ENCODE results near the gene CHURC1. TPM values are rescaled to one million over a fixed set of nuclear protein-coding genes. Genes with fewer than 3 reads are reported as not detected.

The CHURC1 gene
- polyA plus RNA-seq (ENCODE audit: insufficient read length in 3 of 3) = 10 to 100 TPM; 71.0 to 76.7 (median 73.2) TPM

DNA sequence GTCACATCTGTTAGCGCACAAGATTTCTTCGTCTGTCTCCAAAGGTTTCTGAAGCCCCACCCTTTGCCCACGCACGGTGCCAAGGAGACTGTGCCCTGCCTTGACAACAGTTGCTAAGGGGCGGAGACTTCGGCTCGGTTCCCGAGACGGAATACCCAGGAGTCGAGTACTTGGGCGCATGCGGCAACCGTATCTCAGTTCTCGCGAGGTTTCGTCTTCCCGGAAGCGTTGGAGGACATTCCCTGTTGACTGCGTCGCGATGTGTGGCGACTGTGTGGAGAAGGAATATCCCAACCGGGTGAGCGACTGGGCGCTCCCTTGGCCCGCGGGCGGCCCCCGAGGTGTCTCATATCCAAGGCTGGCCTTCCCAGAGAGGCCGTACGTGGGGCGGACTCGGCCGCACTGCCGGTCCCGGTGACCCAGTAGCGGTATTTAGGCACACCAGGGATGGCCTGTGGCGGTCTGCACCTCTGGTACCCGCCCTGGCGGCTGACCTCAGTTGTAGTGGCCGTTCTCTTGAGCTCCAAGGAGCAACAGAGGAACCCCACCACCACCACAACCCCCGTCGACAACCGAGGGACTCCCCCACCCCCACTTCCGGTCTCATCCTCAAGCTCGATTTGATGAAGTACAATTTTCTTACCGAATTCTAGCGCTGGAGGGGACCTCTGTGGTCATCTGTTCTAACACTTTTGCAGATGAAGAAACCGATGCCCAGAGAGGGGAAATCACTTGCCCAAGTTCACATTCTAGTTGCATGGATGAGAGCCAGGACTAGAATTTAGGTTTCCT is at the start of gene CHURC1:
Gene CHURC1 (plus strand): TSS at position 219 of the 792 bp plus-strand sequence. CDS start 41 bp downstream, at position 260.
- peak; percentile 93 to 98 (median 96) for DNase-seq (ENCODE audit: low read depth in 3 of 3, low spot score in 2 of 3)

GRCh38 chr14:64865109-64865508 is 49.1 kb upstream of the CHURC1 start:
- no peak for DNase-seq (ENCODE audit: low read depth in 3 of 3, low spot score in 2 of 3)

DNA sequence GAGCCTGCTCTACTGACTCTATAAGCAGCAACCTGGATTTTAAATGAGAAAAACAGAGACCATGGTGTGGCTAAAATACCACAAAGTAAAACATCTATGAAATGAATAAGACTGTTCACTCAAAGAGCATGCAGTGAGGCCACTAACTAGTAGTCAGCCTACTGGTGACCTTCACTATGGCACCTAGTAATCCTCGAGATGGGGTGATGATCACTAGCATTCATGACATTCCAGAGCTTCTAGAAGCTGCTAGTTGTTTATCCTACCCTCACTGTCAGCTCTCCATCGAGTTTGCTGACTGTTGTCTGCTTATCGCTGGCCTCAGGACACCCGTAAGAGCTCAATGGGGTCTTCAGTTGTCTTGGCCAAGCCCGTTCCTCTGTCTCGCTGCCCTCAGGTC is 48.3 kb upstream of the CHURC1 start:
- DNase-seq (ENCODE audit: low read depth in 3 of 3, low spot score in 2 of 3) = no peak

DNA sequence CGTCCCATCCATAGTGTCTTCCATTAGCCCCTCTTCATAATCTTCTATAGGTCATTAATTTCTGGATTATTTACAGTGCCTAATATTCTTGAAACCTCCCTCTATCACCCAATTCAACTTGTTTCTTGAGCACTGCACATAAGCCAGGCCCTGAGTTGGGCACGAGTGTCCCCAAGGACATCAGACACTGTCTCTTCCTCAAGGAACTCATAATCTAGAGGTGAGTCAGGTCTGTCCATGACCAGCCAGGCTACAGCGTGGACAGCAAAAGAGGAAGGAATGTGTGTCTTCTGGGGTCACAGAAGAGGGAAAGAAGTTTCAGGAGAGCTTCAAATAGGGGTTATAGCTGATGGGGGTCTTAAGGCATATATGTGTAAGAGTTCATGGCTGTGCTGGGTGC is 47.1 kb upstream of the CHURC1 start:
- no peak for DNase-seq (ENCODE audit: low read depth in 3 of 3, low spot score in 2 of 3)

DNA sequence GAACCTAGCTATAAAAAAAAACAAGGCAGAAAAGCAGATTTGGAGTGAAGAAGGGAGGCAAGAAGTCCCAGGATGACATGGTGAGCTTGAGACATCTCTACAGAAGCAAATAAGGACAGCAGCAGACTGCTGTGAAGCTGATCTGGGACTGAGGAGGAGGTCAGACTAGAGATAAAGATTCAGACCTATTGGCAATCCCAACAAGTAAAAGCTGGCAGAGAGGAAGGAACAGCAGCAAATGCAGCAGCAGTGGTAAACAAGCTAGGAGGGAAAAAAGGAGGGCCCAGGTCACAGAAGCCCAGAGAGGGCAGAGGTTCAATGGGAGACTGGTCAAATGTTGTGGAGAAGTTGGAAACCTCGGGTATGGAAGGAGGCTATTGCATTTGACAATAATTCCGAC is 45.9 kb upstream of the CHURC1 start:
- no peak for DNase-seq (ENCODE audit: low read depth in 3 of 3, low spot score in 2 of 3)

- no peak for DNase-seq (ENCODE audit: low read depth in 3 of 3, low spot score in 2 of 3)
Measured at GRCh38 chr14:64868841-64869240, 45.4 kb upstream of the CHURC1 start.

DNA sequence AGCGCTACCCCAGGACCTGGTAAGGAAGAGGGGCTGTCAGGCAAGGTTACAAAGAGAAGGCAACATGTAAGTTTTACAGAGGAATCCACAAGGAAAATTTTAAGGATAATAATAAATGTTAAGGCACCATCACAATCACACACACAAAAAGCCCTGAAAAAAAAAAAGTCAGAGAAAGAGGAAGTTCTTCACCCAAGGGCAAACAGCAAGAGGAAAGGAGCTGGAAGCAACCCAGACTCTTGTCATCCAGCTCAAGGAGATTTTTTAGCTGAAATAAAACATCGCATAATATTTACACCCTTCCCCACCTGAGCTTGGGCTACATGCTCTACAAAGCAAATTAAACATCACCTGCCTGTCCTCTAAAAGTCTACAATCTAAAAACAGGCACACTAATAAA is 44.1 kb upstream of the CHURC1 start:
- DNase-seq (ENCODE audit: low read depth in 3 of 3, low spot score in 2 of 3) = no peak

- DNase-seq (ENCODE audit: low read depth in 3 of 3, low spot score in 2 of 3) = no peak
Measured at GRCh38 chr14:64871344-64871743, 42.9 kb upstream of the CHURC1 start.

- DNase-seq (ENCODE audit: low read depth in 3 of 3, low spot score in 2 of 3) = no peak
Measured at GRCh38 chr14:64873506-64874219, 40.6 kb upstream of the CHURC1 start.

- DNase-seq (ENCODE audit: low read depth in 3 of 3, low spot score in 2 of 3) = no peak
Measured at GRCh38 chr14:64875350-64875749, 38.9 kb upstream of the CHURC1 start.

DNA sequence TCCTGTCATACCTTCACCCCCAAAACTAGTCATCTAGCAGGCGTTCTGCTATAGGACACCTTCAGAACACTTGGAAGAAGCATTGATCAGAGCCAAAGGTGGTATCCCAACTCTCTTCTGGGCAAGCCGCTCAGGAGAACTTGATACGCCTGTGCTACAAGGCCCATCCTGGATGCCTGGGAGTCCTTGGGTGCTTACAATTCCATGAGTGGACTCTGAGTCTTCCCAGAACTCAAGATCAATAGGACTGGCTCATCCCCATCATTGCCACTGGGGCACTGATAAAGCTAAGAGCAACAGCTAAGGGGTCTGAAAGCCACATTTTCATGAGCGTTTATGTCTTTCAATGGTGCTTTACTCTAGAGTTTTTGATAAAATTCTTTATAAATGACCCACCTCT is 36.4 kb upstream of the CHURC1 start:
- no peak for DNase-seq (ENCODE audit: low read depth in 3 of 3, low spot score in 2 of 3)

DNA sequence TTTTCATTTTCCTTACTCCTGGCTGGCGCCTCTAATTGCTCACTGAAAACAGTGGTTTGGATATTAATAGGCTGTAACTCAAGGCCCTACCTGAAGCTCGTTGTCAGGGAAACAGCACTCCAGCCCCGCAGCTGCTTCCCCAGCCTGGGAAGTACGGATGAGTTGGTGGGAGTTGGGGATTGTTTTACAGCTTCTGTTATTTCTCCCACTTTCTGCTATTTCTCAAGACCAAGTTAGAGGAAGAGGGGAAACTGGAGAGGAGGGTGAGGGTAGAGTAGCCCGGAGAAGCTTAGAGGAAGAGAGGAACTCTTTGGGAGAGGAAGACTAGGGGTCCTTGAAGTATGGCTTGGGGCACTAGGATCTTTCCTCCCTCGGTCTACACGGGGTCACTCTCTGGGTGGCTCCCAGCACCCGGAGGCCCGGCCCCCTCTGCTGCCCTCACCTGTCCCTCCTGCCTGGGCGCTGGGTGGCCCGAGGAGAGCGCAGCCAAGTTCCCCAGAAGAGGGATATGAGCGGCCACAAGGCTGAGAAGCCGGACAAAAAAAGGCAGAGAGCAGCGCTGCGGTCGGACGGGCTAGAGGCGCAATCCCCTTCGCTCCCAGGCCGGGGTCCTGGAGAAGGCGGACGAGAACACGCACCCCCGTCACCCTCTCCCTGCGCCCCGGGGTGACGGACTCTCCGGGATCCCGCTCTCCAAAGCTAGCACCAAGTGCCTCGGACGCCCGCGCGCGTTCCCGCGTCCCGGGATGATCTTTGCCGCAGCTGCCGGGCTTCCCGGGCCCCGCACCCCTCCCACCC is 35.2 kb upstream of the CHURC1 start:
- peak in 2 of 3 donors; percentile 34 to 48 for DNase-seq (ENCODE audit: low read depth in 3 of 3, low spot score in 2 of 3)

- DNase-seq (ENCODE audit: low read depth in 3 of 3, low spot score in 2 of 3) = no peak
Measured at GRCh38 chr14:64879635-64880220, 34.5 kb upstream of the CHURC1 start, which contains the start of gene SPTB. TSS of gene SPTB (minus strand) at chr14:64879907. CDS start at chr14:64823094, 56,813 bp downstream.

DNA sequence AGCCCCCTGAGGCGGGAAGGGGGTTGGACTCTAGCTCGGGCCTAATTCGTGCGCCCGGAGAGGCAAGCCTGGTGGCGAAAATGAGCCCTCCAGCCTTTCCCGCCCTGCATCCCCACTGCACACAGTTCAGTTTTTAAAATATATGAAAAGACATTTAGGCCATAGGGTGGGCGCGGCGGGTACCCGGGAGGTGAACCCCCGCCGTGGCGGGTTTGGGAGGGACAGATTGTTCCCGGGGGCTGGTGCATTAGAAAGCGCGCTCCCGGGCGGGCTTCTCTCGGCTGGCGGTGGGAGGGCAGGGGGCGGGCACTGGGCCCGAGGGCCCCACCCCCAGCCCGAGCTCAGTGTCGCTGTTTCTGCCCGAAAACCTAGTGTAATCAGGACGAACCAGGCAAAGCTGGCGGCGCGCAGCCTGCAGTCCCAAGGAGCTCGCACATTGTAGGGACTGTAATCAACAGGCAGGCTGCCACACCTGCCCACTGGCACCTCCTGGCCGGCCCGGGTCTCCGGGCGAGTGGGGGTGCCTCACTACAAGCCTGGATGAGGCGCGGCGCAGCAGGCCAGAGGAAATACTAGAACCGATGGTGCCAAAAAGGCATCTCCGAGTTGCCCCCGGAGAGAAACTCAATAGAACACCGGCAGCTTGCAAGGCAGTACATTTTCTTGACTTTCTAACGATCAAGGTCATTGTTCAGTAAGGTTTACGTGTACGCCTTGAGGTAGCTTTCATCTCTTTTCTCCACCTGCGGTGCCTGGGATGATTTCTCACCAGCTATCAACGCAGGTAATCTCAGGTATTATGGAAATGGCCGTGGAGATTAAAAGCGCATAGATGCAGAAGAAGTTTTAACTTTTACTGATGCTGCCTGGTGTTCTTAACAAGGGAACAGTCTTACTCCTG is 33.8 kb upstream of the CHURC1 start:
- peak in 1 of 3 donors; percentile 41 for DNase-seq (ENCODE audit: low read depth in 3 of 3, low spot score in 2 of 3)

GRCh38 chr14:64885559-64885958 is 28.7 kb upstream of the CHURC1 start:
- no peak for DNase-seq (ENCODE audit: low read depth in 3 of 3, low spot score in 2 of 3)

GRCh38 chr14:64889352-64889751 is 24.9 kb upstream of the CHURC1 start:
- no peak for DNase-seq (ENCODE audit: low read depth in 3 of 3, low spot score in 2 of 3)

GRCh38 chr14:64891173-64891838 is 22.9 kb upstream of the CHURC1 start:
- DNase-seq (ENCODE audit: low read depth in 3 of 3, low spot score in 2 of 3) = no peak

DNA sequence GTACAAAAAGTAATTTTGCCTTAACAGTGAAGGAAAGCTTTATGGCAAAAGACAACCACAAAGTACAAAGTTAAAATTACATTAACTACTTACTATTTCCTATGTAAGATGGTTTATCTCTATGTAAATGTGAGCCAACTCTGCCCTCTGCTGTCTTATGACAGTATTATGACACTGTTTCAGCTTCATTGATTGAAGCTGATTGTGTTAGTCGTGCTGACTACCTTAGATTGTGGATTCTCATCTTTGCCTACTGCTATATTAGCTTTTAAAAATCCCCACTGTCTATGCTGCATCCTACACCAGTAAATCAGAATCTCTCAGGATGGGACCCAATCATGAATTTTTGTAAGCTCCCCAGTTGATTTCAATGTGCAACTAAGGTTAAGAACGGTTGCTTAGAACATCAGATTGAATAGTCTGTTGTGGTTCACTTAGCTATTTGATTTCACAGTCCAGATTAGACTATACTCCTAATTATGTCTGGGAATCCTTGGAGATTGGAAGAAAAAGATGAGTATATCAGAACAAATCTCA is 22.3 kb upstream of the CHURC1 start:
- DNase-seq (ENCODE audit: low read depth in 3 of 3, low spot score in 2 of 3) = peak in 2 of 3 donors; percentile 21 to 31

DNA sequence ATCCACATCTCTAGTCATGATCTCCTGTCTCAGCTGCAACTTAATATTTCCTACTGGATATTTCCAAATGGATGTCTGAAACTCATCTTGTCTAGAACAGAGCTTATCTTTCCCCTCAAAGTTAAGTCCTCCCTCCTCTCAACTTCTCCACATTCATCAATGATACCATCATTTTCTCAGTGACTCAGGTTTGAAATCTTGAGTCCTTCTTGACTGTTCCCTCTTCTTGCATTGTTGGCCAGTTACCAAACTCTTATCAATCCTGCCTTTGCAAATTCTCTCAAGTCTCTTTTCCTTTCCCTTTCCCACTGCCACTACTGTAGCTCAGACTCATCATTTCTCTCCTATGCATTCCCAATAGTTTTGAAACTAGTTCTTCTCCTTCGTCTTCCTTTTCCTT is 14.3 kb upstream of the CHURC1 start:
- no peak for DNase-seq (ENCODE audit: low read depth in 3 of 3, low spot score in 2 of 3)

All from right renal cortex interstitium (tissue), 3 donors.